GM21717 (cell line): Measurements from ENCODE around the gene NCKAP5.
"Not testable (repeated sequence)": the region's sequence is repeated elsewhere in the genome, so short reads cannot be mapped to it uniquely, and the experiment has no call there.

Experiments
- ATAC-seq: cut with Tn5 transposase; IDR thresholded peaks from one replicate; pipeline ENCODE4 v1.9.1; 2021; ENCODE audit warnings: mild to moderate bottlenecking, moderate library complexity; ENCODE audit not compliant: unreplicated experiment

Gene NCKAP5

GRCh38 chr2:132871831-132872230 is 696.4 kb downstream of the NCKAP5 start:
- no peak for ATAC-seq

- no peak for ATAC-seq
Measured at GRCh38 chr2:132863961-132864360, 704.3 kb downstream of the NCKAP5 start.

- ATAC-seq, result no peak
Measured at GRCh38 chr2:132860220-132860619, 708.0 kb downstream of the NCKAP5 start.

GRCh38 chr2:132859590-132859989 is 708.7 kb downstream of the NCKAP5 start:
- no peak for ATAC-seq

- no peak for ATAC-seq
Measured at GRCh38 chr2:132857319-132857718, 710.9 kb downstream of the NCKAP5 start.

GRCh38 chr2:132850688-132851087 is 717.6 kb downstream of the NCKAP5 start:
- no peak for ATAC-seq

GRCh38 chr2:132849118-132849517 is 719.1 kb downstream of the NCKAP5 start:
- ATAC-seq, result no peak

GRCh38 chr2:132845339-132845738 is 722.9 kb downstream of the NCKAP5 start:
- ATAC-seq, result no peak

GRCh38 chr2:132844585-132844984 is 723.7 kb downstream of the NCKAP5 start:
- no peak for ATAC-seq

- no peak for ATAC-seq
Measured at GRCh38 chr2:132837769-132838168, 730.5 kb downstream of the NCKAP5 start.

GRCh38 chr2:132830321-132830827 is 737.9 kb downstream of the NCKAP5 start:
- ATAC-seq, result no peak

- ATAC-seq, result no peak
Measured at GRCh38 chr2:132825601-132826000, 742.7 kb downstream of the NCKAP5 start.

GRCh38 chr2:132824716-132825115 is 743.5 kb downstream of the NCKAP5 start:
- ATAC-seq, result no peak

- no peak for ATAC-seq
Measured at GRCh38 chr2:132816234-132816633, 752.0 kb downstream of the NCKAP5 start.

- ATAC-seq, result no peak
Measured at GRCh38 chr2:132815516-132815915, 752.7 kb downstream of the NCKAP5 start.

- ATAC-seq, result no peak
Measured at GRCh38 chr2:132814651-132815050, 753.6 kb downstream of the NCKAP5 start.

GRCh38 chr2:132813422-132813821 is 754.8 kb downstream of the NCKAP5 start:
- ATAC-seq, result no peak

GRCh38 chr2:132811148-132811915 is 756.9 kb downstream of the NCKAP5 start:
- ATAC-seq, result no peak

GRCh38 chr2:132809962-132810361 is 758.3 kb downstream of the NCKAP5 start:
- ATAC-seq, result not testable (repeated sequence)

GRCh38 chr2:132804051-132804450 is 764.2 kb downstream of the NCKAP5 start:
- ATAC-seq, result no peak

- no peak for ATAC-seq
Measured at GRCh38 chr2:132798341-132798740, 769.9 kb downstream of the NCKAP5 start.

- no peak for ATAC-seq
Measured at GRCh38 chr2:132797556-132797955, 770.7 kb downstream of the NCKAP5 start.

- no peak for ATAC-seq
Measured at GRCh38 chr2:132797071-132797470, 771.2 kb downstream of the NCKAP5 start.
